ENCODE measurements around the gene SPATA46.

GRCh38 chr1:162361349-162361748, 15.3 kb downstream of the SPATA46 start:
- TF ChIP-seq ZNF274 (IDR thresholded peaks at IDR 0.05; ENCODE audit: low read length), result no peak
- TF ChIP-seq ZNF274 (tag by site-specific recombination; IDR thresholded peaks at IDR 0.05; ENCODE audit: borderline replicate concordance), result no peak
- TF ChIP-seq ZNF23 (tag by site-specific recombination; IDR thresholded peaks at IDR 0.05; ENCODE audit: borderline replicate concordance), result no peak
- no peak for TF ChIP-seq CTCF (tag by site-specific recombination; IDR thresholded peaks at IDR 0.05)
- TF ChIP-seq TRIM28 (IDR thresholded peaks at IDR 0.05; ENCODE audit: borderline replicate concordance, low read length), result no peak
- TF ChIP-seq ZNF404 (tag by site-specific recombination; IDR thresholded peaks at IDR 0.05), result no peak
- no peak for TF ChIP-seq ZNF426 (tag by site-specific recombination; IDR thresholded peaks at IDR 0.05)
- TF ChIP-seq YY2 (tag by site-specific recombination; IDR thresholded peaks at IDR 0.05), result no peak
- no peak for TF ChIP-seq TCF7L2 (IDR thresholded peaks at IDR 0.05; ENCODE audit: borderline replicate concordance, low read depth, low read length)
- TF ChIP-seq ZBTB6 (tag by site-specific recombination; IDR thresholded peaks at IDR 0.05), result no peak
- no peak for TF ChIP-seq MYNN (tag by site-specific recombination; IDR thresholded peaks at IDR 0.05; ENCODE audit: borderline replicate concordance)
- no peak for TF ChIP-seq ZNF174 (tag by site-specific recombination; IDR thresholded peaks at IDR 0.05)
- TF ChIP-seq YY1 (tag by site-specific recombination; IDR thresholded peaks at IDR 0.05), result no peak

Data from HEK293 (cell line).